DOHH2 (cell line): ENCODE data around the gene PDE11A.

Experiments used
- H3F3A ChIP-seq: fragments of 200-600 bp; sonication (generic), shearing (Covaris generic); 2 replicates; pipeline ENCODE4 v1.6.0; 2016; ENCODE audit warnings: antibody characterized with exemption, mild to moderate bottlenecking; ENCODE audit not compliant: control insufficient read depth, insufficient read depth
- H3K27ac ChIP-seq: fragments of 200-600 bp; sonication (generic); 2 replicates; pipeline ENCODE4 v1.5.1; 2014; ENCODE audit warnings: low read depth, mild to moderate bottlenecking, low read length, moderate library complexity
- H3K27me3 ChIP-seq: fragments of 200-600 bp; sonication (generic); 2 replicates; pipeline ENCODE4 v1.6.1; 2014; ENCODE audit warnings: mild to moderate bottlenecking, low read length, mixed read lengths; ENCODE audit not compliant: control insufficient read depth
- H3K36me3 ChIP-seq: fragments of 200-600 bp; sonication (generic); 2 replicates; pipeline ENCODE4 v1.6.1; 2014; ENCODE audit warnings: mild to moderate bottlenecking, low read length, moderate library complexity, mixed read lengths; ENCODE audit not compliant: control insufficient read depth
- H3K4me1 ChIP-seq: fragments of 200-600 bp; sonication (generic); 2 replicates; pipeline ENCODE4 v1.6.1; 2014; ENCODE audit warnings: mild to moderate bottlenecking, low read length, mixed read lengths; ENCODE audit not compliant: control insufficient read depth
- H3K4me2 ChIP-seq: fragments of 200-600 bp; sonication (generic); 2 replicates; pipeline ENCODE4 v1.6.0; 2014; ENCODE audit warnings: mild to moderate bottlenecking, low read length, moderate library complexity
- H3K4me3 ChIP-seq: fragments of 200-600 bp; sonication (generic); 2 replicates; pipeline ENCODE4 v1.5.1; 2014; ENCODE audit warnings: mild to moderate bottlenecking, low read length, mixed read lengths
- H3K79me2 ChIP-seq: fragments of 200-600 bp; sonication (generic); 2 replicates; pipeline ENCODE4 v1.6.1; 2014; ENCODE audit warnings: mild to moderate bottlenecking, low read length, mixed read lengths; ENCODE audit not compliant: control insufficient read depth
- H3K9me2 ChIP-seq: fragments of 200-600 bp; sonication (generic); replicated peaks from 2 replicates; pipeline ENCODE4 v1.6.1; 2014; ENCODE audit warnings: mild to moderate bottlenecking, low read length, mixed read lengths; ENCODE audit not compliant: control insufficient read depth
- H3K9me3 ChIP-seq: fragments of 200-600 bp; sonication (generic); 2 replicates; pipeline ENCODE4 v1.6.1; 2014; ENCODE audit warnings: antibody characterized with exemption, low read length, mixed read lengths; ENCODE audit not compliant: control insufficient read depth, insufficient read depth
- H4K20me1 ChIP-seq: fragments of 200-600 bp; sonication (generic); 2 replicates; pipeline ENCODE4 v1.6.0; 2014; ENCODE audit warnings: low read depth, mild to moderate bottlenecking, antibody characterized with exemption, low read length, moderate library complexity; ENCODE audit not compliant: control insufficient read depth, insufficient read depth
- EZH2phosphoT487 ChIP-seq: fragments of 200-600 bp; sonication (generic); IDR thresholded peaks from 2 replicates; pipeline ENCODE4 v1.6.1; 2017; ENCODE audit warnings: borderline replicate concordance, mild to moderate bottlenecking, antibody characterized with exemption, low read length, moderate library complexity, mixed read lengths
- TF ChIP-seq, protein P1 (sequence below): fragments of 200-600 bp; sonication (generic); IDR thresholded peaks from one replicate; pipeline ENCODE4 v1.5.1; 2014; ENCODE audit warnings: antibody characterized with exemption, mild to moderate bottlenecking, low read depth, low read length; ENCODE audit not compliant: poor library complexity, severe bottlenecking

PDE11A gene

DNA sequence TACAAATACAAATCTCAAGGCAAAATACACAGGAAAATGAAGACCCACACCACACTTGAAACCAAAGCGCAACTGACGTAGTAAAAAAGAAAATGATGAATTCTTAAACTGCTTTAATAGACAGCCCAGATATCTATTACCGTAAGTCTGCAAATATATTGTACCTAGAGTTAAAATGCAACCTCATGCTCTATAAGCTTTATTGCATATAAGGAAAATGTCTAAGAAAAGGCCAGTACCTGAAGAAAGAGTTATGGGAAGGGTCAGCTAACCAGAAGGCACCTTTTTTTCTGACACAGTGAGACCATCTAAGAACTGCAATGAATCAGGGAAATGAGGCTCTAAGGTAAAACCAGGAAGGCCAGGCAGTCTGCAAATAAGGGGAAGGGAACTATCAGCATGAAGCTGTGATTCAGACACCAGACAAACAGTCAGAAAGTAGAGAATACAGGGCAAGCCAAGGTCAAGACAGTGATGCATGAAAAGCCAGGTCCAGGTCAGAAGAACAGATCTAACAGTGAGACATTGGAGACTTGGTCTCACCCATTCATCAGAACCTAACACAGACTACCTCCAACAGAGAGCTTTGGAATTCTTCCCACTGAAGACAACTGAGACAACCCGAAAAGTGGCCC lies 46.9 kb downstream of the PDE11A start:
- H3K4me2 ChIP-seq = no peak overlapping the region
- no peaks in the 10 kb centered on the region for H3K27me3 ChIP-seq
- no peak overlapping the region for H3K27ac ChIP-seq
- TF ChIP-seq EZH2phosphoT487 = no peak
- TF ChIP-seq, protein P1, sequence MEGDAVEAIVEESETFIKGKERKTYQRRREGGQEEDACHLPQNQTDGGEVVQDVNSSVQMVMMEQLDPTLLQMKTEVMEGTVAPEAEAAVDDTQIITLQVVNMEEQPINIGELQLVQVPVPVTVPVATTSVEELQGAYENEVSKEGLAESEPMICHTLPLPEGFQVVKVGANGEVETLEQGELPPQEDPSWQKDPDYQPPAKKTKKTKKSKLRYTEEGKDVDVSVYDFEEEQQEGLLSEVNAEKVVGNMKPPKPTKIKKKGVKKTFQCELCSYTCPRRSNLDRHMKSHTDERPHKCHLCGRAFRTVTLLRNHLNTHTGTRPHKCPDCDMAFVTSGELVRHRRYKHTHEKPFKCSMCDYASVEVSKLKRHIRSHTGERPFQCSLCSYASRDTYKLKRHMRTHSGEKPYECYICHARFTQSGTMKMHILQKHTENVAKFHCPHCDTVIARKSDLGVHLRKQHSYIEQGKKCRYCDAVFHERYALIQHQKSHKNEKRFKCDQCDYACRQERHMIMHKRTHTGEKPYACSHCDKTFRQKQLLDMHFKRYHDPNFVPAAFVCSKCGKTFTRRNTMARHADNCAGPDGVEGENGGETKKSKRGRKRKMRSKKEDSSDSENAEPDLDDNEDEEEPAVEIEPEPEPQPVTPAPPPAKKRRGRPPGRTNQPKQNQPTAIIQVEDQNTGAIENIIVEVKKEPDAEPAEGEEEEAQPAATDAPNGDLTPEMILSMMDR = no peak
- no peaks in the 10 kb centered on the region for H3K9me2 ChIP-seq
- no peaks in the 10 kb centered on the region for H3K36me3 ChIP-seq
- H3K4me3 ChIP-seq = no peak overlapping the region
- no peaks in the 10 kb centered on the region for H3K79me2 ChIP-seq
- H4K20me1 ChIP-seq = no peaks in the 10 kb centered on the region
- no peaks in the 10 kb centered on the region for H3F3A ChIP-seq
- no peaks in the 10 kb centered on the region for H3K4me1 ChIP-seq
- no peaks in the 10 kb centered on the region for H3K9me3 ChIP-seq

DNA sequence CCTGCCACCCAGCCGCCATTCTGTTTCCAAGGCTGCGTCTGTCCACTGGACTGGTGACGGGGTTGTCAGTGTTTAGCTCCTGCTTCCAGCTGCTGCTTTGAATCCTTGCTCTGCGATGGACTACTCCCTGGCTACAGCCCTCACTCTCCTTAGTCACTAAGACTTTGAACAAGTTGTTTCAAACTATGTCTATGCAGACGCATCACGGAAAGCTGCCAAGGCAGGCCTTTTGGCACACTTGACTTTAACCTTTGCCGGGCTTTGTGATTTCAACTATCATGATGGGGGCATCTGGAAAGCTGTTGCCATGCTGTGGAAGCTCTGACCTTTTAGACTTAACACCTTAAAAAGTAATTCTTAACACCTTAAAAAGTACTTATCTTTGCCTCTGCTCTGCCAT lies 54.4 kb downstream of the PDE11A start:
- Histone ChIP-seq H3K79me2 (no peaks in the 10 kb centered on the region), H3K27me3 (no peaks in the 10 kb centered on the region), H3K4me1 (no peaks in the 10 kb centered on the region), H3K4me3 (no peak overlapping the region), H3K9me3 (no peaks in the 10 kb centered on the region), H3K4me2 (no peak overlapping the region), H3K36me3 (no peaks in the 10 kb centered on the region), H4K20me1 (no peaks in the 10 kb centered on the region), H3K9me2 (no peaks in the 10 kb centered on the region), H3F3A (no peaks in the 10 kb centered on the region), H3K27ac (no peak overlapping the region)
- TF ChIP-seq, protein P1 = no peak
- no peak for TF ChIP-seq EZH2phosphoT487

DNA sequence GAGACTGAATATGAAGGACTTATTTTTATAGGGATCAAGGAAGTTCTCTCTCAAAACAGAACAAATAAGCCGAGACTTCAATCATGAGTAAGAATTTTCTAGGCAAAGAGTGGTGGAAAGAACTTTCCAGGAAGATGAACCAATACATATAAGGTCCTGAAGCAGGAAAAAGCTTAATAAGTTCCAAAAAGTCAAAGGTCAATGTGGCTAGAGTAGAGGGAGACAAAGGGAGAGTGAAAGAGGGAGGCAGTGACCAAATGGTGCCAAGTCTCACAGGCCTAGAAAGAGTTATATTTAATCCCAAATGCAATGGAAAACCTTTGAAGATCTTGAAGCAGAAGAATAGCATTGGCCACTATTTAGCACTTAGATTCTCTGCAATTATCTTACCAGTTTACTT lies 56.0 kb downstream of the PDE11A start:
- no peaks in the 10 kb centered on the region for H3K36me3 ChIP-seq
- H3K79me2 ChIP-seq = no peaks in the 10 kb centered on the region
- H3K4me1 ChIP-seq = no peaks in the 10 kb centered on the region
- no peak overlapping the region for H3K4me3 ChIP-seq
- no peaks in the 10 kb centered on the region for H4K20me1 ChIP-seq
- H3K9me3 ChIP-seq = no peaks in the 10 kb centered on the region
- no peak overlapping the region for H3K27ac ChIP-seq
- H3K4me2 ChIP-seq = no peak overlapping the region
- no peak for TF ChIP-seq EZH2phosphoT487
- TF ChIP-seq, protein P1 = no peak
- no peaks in the 10 kb centered on the region for H3K27me3 ChIP-seq
- H3F3A ChIP-seq = no peaks in the 10 kb centered on the region
- no peaks in the 10 kb centered on the region for H3K9me2 ChIP-seq
